GM19023 (cell line): ENCODE data around the gene ARHGAP42.

Experiments
- ATAC-seq: cut with Tn5 transposase; IDR thresholded peaks from one replicate; pipeline ENCODE4 v1.9.1; 2021; ENCODE audit warnings: mild to moderate bottlenecking, moderate library complexity; ENCODE audit not compliant: unreplicated experiment

ARHGAP42 gene

GRCh38 chr11:100753571-100753970 is 66.5 kb downstream of the ARHGAP42 start:
- no peak for ATAC-seq

DNA sequence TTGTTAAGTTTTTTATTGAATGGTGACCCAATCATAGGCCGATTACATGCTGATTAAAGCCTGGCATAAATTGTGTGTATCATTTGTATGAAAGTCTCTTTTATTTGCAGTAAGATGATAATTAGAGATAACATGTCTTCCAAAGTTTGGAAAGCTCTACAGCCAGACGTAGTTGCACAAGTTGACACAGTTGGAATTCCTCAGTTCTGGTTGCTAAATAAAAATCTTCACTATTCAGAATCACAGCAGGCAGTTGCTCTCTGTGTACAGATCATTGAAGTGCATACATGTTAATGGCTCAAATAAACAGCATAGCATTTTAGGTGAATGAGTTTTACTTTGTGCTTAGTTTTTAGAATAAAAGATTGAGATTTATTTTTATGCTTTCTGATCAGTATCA is 69.5 kb downstream of the ARHGAP42 start:
- no peak for ATAC-seq

DNA sequence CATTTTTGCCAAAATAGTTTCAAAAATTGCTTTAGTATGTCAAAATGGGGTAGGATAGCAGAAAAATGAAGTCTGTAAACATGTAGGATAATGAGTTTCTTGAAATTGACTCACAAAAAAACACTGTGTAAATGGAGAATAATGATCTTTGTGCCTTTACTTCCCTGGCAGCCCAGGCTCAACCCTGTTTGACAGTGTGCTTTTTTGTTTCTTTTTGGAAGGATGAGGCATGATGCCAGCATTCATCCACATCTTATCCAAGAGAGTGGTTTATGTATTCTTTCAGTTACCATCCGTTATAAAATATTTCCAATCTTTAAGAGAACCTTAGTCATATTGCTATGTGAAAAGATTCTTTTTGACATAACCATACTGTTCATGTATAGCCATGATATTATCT is 70.6 kb downstream of the ARHGAP42 start:
- ATAC-seq, result no peak

DNA sequence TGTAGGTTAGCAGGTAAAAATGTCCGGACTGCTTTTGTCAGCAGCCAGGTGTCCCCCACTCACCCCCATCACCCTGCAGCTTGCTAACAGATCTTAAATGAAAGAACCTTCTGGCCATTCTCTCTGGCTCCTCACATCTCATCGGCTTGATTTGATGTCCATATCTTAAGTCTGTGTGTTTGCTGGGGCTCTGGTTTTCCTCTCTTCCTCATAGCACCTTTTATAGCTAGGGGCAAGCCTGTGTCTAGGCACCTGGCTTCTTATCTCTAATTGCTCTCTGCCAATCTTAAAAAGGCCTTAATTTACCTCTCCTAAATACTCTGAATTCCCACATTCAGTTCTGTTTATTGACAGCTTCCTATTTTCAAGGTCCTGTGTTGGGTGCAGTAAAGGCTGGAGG is 72.0 kb downstream of the ARHGAP42 start:
- no peak for ATAC-seq

- ATAC-seq, result no peak
These were observed 72.8 kb downstream of the ARHGAP42 start for GRCh38 chr11:100759856-100760255.

DNA sequence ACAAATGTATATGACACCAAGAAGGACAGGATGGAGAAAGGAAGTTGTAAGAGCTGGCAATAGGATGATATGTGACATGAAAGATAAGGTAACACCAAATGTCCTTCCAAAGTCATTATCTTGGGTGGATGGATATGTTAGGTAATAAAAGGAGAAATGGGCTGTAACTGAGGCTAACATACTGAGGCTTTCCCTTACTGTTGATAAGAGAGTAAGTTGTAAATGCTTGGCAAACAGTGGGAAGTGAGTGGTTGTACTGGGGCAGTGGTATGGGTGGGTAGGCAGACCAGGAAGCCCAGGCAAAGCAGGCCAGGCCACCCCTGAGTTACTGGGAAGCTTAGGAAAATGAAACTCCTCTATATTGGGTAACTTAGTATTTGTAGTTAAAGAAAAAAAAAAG is 73.7 kb downstream of the ARHGAP42 start:
- no peak for ATAC-seq

DNA sequence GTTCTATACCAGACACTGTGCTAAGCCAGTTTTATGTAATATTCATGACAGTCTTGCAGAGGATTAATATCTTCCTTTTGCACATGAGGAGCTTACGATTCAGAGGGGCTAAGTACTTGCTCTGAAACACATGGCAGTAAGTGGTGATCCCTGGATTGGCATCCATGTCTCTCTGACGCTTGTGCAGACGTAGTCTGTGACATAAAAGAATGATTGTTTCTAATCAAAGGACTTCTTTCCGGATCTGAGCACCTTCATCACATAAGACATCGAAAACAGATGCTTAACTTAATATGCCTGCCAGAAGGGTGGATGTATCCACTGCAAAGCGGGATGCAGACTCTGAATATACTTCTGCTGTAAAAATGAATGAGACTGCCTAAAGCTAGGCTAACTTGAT is 74.8 kb downstream of the ARHGAP42 start:
- no peak for ATAC-seq

DNA sequence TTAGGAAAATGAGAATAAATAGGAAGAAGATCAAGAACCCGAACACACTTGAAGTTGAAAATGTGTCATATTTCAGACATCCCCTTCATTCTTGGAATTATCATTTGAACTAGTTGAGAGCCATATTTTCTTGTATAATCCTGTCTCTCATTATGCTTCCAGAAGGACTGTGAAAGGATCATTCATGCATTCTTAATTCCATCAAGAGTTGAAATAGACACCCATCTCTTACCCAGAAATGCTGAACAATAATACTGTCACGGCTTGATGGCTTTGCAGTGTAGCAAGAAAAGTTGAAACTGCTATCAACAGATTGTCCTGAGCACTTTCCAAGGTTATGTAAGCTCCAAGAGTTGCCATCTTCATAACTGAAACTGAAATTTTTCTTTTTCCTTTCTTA is 79.7 kb downstream of the ARHGAP42 start:
- ATAC-seq, result no peak

- no peak for ATAC-seq
These were observed 82.1 kb downstream of the ARHGAP42 start for GRCh38 chr11:100769165-100769564.

DNA sequence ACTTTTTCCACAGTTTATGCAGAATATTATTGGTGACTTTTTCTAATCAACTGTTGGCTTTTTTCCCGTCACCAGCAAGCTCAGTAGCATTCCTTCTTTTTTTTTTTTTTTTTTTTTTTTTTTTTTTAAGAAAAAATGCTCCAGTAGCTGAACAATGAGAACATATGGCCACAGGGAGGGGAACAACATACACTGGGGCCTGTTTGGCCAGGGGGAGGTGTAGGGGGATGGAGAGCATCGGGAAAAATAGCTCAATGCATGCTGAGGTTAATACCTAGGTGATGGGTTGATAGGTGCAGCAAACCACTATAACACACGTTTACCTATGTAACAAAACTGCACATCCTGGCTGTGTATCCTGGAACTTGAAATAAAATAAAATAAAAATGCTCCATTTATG is 82.5 kb downstream of the ARHGAP42 start:
- no peak for ATAC-seq

GRCh38 chr11:100774132-100774531 is 87.0 kb downstream of the ARHGAP42 start:
- ATAC-seq, result no peak

- ATAC-seq, result no peak
These were observed 87.8 kb downstream of the ARHGAP42 start for GRCh38 chr11:100774859-100775258.

- no peak for ATAC-seq
These were observed 89.3 kb downstream of the ARHGAP42 start for GRCh38 chr11:100776212-100776896.

- ATAC-seq, result no peak
These were observed 90.0 kb downstream of the ARHGAP42 start for GRCh38 chr11:100777103-100777502.

DNA sequence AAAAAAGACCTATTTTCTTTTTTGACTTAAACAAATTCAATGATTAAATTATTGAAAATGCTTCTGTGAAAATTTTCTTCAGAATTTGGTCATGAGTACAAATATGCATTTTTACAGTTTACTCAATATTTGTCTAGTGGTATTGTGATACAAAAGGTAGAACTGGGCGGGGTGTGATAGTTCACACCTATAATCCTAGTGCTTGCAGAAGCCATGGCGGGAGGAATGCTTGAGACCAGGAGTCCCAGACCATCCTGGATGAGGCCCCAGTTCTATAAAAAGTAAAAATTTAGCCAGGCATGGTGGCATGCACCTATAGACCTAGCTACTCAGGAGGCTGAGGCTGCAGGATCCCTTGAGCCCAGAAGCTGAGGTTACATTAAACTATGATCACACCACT is 90.6 kb downstream of the ARHGAP42 start:
- no peak for ATAC-seq

DNA sequence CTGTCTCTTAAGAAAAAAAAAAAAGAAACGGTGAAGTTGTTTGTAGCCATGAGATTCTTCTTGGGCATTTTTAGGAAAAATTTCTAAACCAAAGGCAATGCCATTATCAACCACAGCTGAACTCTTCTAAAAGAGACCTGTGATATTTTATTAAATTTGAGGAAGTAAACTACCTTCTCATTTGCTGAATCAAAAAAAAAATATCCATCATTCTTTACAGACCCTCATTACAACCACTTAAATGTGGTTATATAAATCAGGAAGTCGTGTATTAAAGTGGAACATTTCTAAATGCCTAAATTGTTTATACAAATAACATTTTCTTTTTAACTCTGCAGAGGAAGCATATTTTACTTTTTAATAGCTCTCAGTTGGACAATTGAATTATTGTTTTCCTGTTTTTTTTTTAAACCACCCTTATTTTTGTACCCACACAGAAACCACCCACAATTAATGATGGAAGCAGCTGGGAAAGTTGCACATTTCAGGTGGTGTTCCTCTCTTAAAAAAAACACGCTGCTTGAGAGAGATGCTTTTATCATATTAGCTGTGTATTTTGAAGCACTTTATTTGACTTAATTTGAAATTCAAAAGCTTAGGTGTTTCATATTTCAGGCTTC is 91.2 kb downstream of the ARHGAP42 start:
- ATAC-seq, result no peak

DNA sequence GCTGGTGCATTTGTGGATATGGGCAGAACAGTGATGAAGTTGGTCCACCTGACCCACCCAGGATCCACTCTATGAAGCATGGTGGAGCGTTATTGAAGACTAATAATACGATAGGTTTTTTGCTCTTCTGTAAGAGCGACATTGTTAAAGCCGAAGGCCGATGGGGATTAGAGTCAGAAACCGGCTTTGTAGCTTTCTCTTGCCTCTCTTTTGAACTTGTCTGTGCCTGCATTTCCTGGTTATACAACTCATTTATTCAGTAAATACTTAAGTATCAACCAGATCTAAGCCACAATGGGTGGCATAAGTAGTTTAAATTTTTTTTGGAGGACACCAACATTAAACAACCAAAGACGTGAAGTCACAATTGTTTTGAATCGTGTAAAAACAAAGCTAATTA is 93.4 kb downstream of the ARHGAP42 start:
- no peak for ATAC-seq

DNA sequence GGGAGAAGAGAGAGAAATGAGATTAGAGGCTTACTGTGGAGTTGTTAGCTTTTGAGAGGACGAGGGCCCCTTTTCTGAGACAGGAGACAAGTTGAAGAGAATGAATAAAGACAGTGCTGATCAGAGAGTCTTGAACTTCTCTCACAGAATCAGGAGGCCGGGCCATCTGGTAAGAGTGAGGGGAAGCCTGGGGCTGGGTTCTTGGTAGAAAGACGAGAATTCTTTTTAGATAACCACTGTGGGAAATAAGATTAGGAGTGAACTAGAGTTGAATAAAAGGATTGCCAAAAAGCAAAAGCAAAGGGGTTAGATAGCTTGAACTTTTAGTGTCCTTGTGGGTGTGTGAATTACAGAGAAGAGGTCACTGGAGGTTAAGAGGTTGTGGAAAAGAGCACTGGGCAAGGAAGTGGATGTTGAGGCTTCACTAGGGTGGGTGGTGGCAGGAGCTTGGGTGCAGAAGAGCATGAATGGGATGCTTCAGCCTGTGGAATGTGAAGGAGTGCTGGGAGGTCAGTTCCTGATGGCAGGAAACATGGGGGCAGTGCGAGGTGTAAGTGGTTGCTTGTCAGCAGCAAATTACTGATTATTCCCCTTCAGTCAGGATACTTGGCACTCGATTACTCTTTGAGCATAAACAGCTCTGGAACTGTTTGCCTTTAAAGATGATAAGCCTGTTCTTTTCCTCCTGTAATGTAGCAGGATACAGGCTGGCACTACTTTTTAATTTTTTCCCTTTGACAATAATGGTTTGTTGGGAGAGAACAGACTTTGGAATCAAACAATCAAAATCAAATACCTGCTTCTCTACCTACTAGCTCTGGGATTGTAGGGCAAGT is 98.3 kb downstream of the ARHGAP42 start:
- ATAC-seq, result no peak

DNA sequence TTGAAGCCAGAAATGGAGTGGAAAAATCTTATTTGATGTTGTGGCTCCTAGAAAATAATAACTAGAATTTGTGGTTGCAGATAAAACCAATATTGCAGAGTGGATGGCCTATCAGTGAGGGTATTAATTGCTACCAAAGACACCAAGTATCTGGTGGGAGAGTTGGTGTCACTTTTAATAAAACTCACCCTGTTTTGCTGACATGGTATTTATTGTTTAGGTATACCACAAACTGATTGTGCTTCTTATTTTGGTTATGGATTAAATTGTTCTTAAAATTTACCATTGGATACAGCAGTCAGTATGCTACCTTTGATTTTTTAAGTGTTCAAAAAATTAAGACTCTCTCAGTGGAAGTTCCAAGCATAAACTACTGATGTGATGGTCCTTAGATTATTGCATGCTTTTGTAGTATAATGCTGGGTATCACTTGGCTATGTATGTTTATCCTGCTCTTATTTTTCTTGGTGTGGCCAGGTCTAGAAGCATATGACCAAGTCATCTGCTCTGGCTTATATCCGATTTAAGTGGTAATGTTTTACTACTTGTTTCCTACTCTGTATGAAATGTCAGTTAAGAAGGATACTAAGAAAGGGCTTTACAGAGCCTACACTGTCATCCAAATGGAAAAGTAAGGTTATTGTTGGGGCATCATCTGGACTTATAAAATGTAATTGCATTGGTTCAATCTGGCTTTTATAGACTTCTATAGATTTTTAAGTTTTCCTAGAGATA is 101.6 kb downstream of the ARHGAP42 start:
- ATAC-seq, result no peak

DNA sequence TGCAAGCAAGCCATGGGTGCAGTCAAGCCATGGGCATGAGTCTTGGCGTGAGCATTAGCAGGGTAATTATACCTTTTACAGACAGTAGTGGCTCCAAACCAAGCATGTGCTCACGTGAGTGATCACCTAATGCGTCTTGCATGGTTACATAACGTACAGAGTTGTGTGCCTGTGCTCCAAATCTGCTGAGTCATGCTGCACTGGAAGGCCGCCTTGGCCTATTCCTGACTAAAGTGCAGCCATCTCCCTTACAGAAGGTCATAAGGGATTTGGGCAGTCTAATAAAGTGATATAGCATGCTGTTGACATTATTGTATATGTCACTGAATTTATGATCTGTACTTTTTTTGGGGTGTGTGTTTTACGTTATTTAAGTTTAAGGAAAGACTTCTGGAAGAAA is 102.4 kb downstream of the ARHGAP42 start:
- no peak for ATAC-seq

- ATAC-seq, result no peak
These were observed 103.0 kb downstream of the ARHGAP42 start for GRCh38 chr11:100790073-100790472.
